AG10803 (cell line): ENCODE data around the gene CLRN3.
A peak's percentile ranks its signal among the peaks of the same experiment; 100 is the strongest.

Experiments
- DNase-seq: peaks from one replicate; pipeline ENCODE4 v3.0.0; 2010; ENCODE audit warnings: low read depth
- H3K4me3 ChIP-seq: 2 replicates; pipeline ENCODE4 v1.5.1; 2011; ENCODE audit warnings: mild to moderate bottlenecking, low read length, control low read depth
- TF ChIP-seq, protein P1 (sequence below): conservative IDR thresholded peaks from 2 replicates; pipeline ENCODE4 v1.5.1; 2011; ENCODE audit warnings: mild to moderate bottlenecking, low read length, control low read depth, inconsistent platforms

CLRN3 gene

DNA sequence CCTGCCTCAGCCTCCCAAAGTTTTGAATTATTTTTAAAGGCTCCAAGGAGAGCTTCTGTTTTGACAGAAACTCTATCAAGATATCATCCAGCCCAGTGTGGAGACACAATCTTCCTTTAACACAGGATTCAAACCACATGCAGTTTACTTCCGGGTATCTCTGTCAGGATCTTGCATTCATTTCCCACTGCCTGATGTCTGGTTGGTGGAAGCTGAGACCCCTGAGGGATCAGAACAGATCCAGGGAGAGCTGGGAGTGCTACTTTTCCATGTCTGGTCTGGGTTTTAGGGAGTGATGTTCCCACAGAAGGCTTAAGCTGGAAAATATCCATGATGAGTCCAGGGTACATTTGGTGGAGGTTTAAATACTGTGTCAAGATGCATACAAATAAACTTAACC is 30.9 kb upstream of the CLRN3 start:
- TF ChIP-seq, protein P1, sequence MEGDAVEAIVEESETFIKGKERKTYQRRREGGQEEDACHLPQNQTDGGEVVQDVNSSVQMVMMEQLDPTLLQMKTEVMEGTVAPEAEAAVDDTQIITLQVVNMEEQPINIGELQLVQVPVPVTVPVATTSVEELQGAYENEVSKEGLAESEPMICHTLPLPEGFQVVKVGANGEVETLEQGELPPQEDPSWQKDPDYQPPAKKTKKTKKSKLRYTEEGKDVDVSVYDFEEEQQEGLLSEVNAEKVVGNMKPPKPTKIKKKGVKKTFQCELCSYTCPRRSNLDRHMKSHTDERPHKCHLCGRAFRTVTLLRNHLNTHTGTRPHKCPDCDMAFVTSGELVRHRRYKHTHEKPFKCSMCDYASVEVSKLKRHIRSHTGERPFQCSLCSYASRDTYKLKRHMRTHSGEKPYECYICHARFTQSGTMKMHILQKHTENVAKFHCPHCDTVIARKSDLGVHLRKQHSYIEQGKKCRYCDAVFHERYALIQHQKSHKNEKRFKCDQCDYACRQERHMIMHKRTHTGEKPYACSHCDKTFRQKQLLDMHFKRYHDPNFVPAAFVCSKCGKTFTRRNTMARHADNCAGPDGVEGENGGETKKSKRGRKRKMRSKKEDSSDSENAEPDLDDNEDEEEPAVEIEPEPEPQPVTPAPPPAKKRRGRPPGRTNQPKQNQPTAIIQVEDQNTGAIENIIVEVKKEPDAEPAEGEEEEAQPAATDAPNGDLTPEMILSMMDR = no peak
- no peak overlapping the region for H3K4me3 ChIP-seq
- DNase-seq = no peak

DNA sequence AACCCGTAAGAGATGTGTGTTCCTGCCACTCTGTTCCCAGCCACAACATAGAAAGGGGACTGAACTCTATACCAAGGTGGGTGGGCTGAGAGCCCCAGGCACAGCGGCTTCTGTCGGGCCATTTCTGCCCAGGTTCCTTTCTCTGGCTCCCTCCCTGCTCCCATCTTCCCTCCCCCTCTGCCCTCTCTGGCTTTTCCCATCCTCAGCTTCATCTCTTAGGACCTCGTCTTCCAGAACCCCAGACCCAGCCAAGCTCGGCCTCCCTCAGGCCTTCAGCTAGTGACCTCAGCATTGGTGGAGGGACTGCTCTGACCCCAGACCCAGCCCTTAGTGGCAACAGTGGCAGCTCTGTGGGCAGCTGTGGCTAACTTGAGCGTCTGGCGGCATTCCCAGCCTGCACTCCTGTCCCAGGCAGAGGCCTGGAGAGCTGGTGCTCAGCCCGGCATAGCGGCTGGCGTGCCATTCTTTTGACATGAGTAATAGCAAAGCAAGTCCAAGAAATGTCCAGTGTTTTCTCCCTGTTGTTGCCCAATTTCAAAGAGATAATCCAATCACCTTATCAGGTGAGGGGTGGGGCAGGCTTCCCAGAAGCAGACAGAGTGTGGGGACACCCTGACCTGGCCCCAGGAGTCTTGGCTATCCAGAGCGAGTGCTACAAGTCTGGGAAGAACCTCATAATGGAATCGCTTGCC is 30.1 kb upstream of the CLRN3 start:
- peak; percentile 88 for DNase-seq
- TF ChIP-seq, protein P1 = no peak
- no peak overlapping the region for H3K4me3 ChIP-seq

DNA sequence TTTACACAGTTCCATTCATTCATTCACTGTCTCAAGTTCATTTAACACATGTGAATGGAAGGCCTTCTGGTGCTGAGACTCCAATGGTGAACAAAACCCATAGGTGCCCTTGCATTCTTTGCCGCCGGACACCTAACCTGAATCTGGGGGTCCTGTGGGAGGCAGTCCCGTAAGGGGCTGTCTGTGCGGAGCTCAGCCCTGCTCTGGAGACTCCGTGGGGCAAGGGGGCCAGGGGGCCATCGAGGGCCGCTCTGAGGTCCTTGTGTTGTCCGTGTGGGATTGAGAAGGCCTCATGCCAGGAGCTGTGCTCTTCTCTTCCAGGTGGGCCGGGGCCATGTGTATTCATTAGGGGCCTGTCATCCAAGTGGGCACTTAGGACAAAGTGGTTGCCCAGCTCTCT is 29.5 kb upstream of the CLRN3 start:
- H3K4me3 ChIP-seq = no peak overlapping the region
- TF ChIP-seq, protein P1 = no peak
- DNase-seq = no peak

DNA sequence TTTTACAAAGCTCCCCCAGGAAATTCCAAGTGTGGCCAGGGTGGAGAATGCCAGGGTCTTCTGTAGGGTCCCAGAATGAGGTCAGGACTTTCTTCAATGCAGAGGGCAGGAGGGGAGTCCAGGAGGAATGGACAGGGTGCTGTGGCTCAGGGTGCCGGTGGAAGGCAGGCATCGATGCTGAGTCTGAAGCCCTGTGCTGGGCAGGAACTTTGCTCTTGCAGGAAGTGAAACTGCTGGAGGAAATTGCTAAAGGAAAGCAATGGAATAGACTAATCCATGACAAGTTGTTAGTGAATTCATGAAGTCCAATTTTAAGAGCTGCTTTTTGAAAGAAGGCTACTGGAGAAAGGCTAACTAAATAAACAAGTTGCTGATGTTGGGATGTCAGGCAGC is 29.0 kb upstream of the CLRN3 start:
- DNase-seq = no peak
- TF ChIP-seq, protein P1 = no peak

DNA sequence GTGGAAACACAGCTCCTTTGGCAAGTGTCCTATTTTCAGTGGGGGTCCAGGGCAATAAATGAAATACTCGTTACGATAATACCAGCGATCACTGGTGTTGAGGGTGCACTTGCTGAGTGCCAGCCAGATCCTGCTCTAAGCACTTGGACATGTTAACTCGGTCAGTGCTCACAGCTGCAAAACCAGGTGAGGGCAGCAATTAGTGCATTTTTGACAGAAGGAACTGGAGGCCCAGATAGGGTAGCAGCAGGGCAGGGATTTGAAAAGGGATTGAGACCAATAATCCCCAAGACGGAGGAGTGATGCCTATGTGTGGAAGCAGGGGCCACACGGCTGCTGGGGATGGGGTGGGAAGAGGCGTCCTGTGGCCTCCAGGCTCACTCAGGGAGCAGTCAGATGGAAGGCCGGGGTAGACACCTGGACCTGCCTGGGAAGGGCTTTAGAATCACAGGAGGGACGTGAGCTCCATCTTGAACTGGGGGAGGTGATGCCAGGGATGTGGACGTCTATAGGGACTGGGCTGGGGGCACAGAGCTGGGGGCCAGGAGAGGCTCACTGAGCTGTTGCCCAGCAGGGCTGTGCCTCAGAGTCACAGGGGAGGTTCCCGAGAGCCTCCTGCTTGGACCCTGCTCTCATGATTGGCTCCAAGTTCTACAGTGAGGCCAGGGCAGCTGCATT is 28.5 kb upstream of the CLRN3 start:
- DNase-seq = no peak
- TF ChIP-seq, protein P1 = no peak
- H3K4me3 ChIP-seq = no peak overlapping the region

More for the DNA sequence above, 29.0 kb upstream of the CLRN3 start:
- H3K4me3 ChIP-seq = no peak overlapping the region

DNA sequence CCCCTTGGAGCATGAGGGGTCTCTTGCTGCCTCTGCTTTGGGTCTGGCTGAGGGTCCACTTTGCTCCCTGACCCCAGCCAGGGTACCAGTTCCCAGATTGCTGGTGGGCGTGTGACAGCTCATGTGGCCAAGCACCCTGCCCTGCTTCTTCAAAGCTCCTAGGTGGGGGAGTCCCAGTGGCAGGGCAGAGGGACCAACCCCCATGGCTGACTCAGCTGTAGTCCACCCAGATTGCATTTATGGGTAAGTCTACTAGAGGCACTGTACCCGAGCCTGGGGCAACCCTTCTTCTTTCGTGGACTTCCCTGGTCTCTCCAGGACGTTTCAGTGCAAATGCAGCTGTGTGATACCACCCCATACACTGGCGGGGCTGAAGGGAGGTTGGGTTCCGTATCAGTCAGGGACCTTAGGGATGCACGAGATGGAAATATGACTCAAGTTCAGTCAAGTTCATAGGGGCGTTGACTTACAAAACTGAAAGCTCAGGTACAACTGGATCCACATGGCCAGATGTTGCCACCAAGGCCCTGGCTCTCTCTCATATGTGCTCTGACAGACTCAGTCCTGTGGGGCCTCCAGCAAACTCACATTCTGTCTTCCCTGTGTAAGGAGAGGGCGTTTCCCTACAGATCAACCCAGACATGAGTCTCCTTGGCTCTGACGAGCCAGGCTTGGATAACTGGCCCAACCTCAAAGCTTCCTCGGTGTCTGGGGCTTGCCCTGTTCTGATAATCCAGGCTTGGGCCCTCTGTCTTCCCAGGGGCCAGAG is 27.7 kb upstream of the CLRN3 start:
- no peak for DNase-seq
- H3K4me3 ChIP-seq = no peak overlapping the region
- TF ChIP-seq, protein P1 = no peak
